Mesendoderm (in vitro differentiated cells): ENCODE data around the gene SMAD9.

ENCODE experiments used
- DNase-seq: peaks from one replicate; pipeline ENCODE4 v3.0.0; 2013
- H2AK5ac ChIP-seq: 2 replicates; pipeline ENCODE4 v1.6.1; 2013; ENCODE audit warnings: low read length, inconsistent platforms
- H2BK120ac ChIP-seq: 2 replicates; pipeline ENCODE4 v1.6.1; 2013; ENCODE audit warnings: low read depth, mild to moderate bottlenecking, low read length, moderate library complexity, mixed read lengths
- H2BK15ac ChIP-seq: replicated peaks from 2 replicates; pipeline ENCODE4 v1.6.1; 2013; ENCODE audit warnings: low read depth, mild to moderate bottlenecking, moderate library complexity
- H2BK5ac ChIP-seq: 2 replicates; pipeline ENCODE4 v1.6.1; 2013; ENCODE audit warnings: low read length, inconsistent platforms
- H3K18ac ChIP-seq: 2 replicates; pipeline ENCODE4 v1.6.1; 2013; ENCODE audit warnings: mild to moderate bottlenecking, low read length, mixed read lengths
- H3K23ac ChIP-seq: one replicate; pipeline ENCODE4 v1.6.1; 2013; ENCODE audit warnings: low read length
- H3K27ac ChIP-seq: 2 replicates; pipeline ENCODE4 v1.5.1; 2013; ENCODE audit warnings: low read depth, mild to moderate bottlenecking, inconsistent platforms, low read length, moderate library complexity
- H3K27me3 ChIP-seq: 2 replicates; pipeline ENCODE4 v1.6.1; 2013; ENCODE audit warnings: low read length, control low read depth, mild to moderate bottlenecking, inconsistent platforms; ENCODE audit not compliant: insufficient read depth, poor library complexity
- H3K36me3 ChIP-seq: 2 replicates; pipeline ENCODE4 v1.6.1; 2013; ENCODE audit warnings: low read length, inconsistent platforms; ENCODE audit not compliant: control insufficient read depth, insufficient read depth
- H3K4ac ChIP-seq: one replicate; pipeline ENCODE4 v1.6.1; 2013; ENCODE audit warnings: low read depth, mild to moderate bottlenecking, low read length, moderate library complexity
- H3K4me1 ChIP-seq: 2 replicates; pipeline ENCODE4 v1.6.1; 2013; ENCODE audit warnings: low read depth, low read length, inconsistent platforms; ENCODE audit not compliant: control insufficient read depth
- H3K4me2 ChIP-seq: 2 replicates; pipeline ENCODE4 v1.6.1; 2013; ENCODE audit warnings: low read length
- H3K4me3 ChIP-seq: 2 replicates; pipeline ENCODE4 v1.5.1; 2013; ENCODE audit warnings: mild to moderate bottlenecking, low read length
- H3K56ac ChIP-seq: one replicate; pipeline ENCODE4 v1.6.1; 2013; ENCODE audit warnings: low read length
- H3K79me1 ChIP-seq: 2 replicates; pipeline ENCODE4 v1.6.1; 2013; ENCODE audit warnings: low read length, inconsistent platforms
- H3K79me2 ChIP-seq: 2 replicates; pipeline ENCODE4 v1.6.1; 2013; ENCODE audit warnings: mild to moderate bottlenecking, low read length; ENCODE audit not compliant: control insufficient read depth, insufficient read depth
- H3K9ac ChIP-seq: 2 replicates; pipeline ENCODE4 v1.6.1; 2013; ENCODE audit warnings: low read length, inconsistent platforms
- H4K5ac ChIP-seq: one replicate; pipeline ENCODE4 v1.6.1; 2013; ENCODE audit warnings: low read length
- H4K8ac ChIP-seq: one replicate; pipeline ENCODE4 v1.6.1; 2013; ENCODE audit warnings: low read depth, mild to moderate bottlenecking, control low read depth, low read length, moderate library complexity
- WGBS: extraction: QIAGEN DNeasy Blood & Tissue Kit; methylation state at CpG from one replicate; pipeline ENCODE4 v1.1.7; 2013; ENCODE audit warnings: low lambda C conversion rate, missing lambda C conversion rate; ENCODE audit not compliant: insufficient coverage; ENCODE audit errors: extremely low coverage; 5-methylcytosine and 5-hydroxymethylcytosine counted together

SMAD9 gene

DNA sequence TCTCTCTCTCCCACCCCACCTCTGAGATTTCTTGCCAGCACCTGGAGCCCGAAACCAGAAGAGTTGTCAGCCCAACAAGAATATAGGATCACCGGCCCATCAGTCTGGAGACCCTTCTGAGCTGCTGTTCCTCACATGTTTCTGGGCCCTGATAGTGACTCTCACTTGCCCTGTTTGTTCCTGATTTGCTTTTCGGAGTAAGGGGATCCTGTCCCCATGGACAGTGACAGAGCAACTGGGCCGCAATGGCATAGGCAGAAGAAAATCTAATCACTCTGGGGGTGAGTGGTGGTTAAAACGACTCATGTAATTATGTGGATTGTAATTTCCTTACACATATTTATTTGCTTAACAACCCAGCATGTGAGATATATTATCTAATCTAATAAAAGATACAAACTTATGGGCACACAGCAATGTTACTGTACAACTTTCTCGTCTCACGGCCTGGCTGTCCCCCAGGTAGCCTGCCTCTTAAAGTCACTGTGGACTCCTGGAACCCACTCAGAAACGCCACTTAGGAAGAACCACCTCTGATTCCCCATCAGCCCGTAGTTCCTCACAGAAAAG lies 663 bp upstream of the SMAD9 start:
- no peak overlapping the region for H2BK120ac ChIP-seq
- no peak overlapping the region for H2AK5ac ChIP-seq
- H3K27ac ChIP-seq, result no peak overlapping the region
- peak overlapping the region; percentile 79 for H3K56ac ChIP-seq
- H3K4ac ChIP-seq, result peak overlapping the region; percentile 93
- H3K23ac ChIP-seq, result no peak overlapping the region
- WGBS, result no CpG with 5 or more reads among the region's 9 CpGs
- H3K27me3 ChIP-seq, result no peaks in the 10 kb centered on the region
- no peaks in the 10 kb centered on the region for H3K36me3 ChIP-seq
- H3K79me1 ChIP-seq, result peaks cover 2% of the 10 kb centered on the region
- H2BK5ac ChIP-seq, result no peak overlapping the region
- H2BK15ac ChIP-seq, result no peak overlapping the region
- H4K5ac ChIP-seq, result no peak overlapping the region
- H3K9ac ChIP-seq, result peak overlapping the region; percentile 57
- H3K79me2 ChIP-seq, result no peaks in the 10 kb centered on the region
- peaks cover 2% of the 10 kb centered on the region for H3K4me1 ChIP-seq
- H3K18ac ChIP-seq, result peak overlapping the region; percentile 99
- H4K8ac ChIP-seq, result no peak overlapping the region
- H3K4me3 ChIP-seq, result no peak overlapping the region
- peak overlapping the region; percentile 1 for H3K4me2 ChIP-seq
- DNase-seq, result peak; percentile 47

DNA sequence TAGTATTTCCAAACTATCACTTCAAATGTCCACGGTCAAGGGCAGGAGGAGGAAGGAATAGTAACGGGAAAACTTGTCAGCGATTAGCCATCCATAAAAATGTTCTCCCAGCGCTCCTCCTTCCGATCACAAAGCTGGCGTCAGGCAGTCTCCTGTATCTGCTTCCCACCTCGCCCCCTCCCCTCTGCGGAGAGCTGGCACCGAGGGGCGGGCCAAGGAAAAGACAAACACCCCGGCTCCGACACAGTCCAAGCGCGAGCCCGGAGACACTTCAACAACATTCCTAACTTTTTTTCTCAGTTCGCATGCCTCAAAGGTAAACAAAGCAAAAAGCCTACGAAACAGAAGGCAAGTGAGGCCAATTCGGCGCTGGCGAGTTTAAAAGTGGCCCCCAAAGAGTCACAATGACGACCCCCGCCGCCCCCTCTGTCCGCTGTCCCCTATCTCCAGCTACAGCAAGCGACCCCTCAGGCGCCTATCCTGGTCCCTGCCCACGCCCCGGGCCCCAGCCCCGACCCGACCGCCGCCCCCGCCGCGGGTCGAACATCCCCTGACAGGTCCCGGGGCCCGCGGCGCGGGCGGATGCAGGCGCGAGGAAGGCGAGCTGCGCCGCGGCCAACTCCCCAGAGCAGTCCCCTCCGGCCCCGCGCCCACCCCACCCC lies 736 bp downstream of the SMAD9 start:
- H3K27me3 ChIP-seq, result no peaks in the 10 kb centered on the region
- peak overlapping the region; percentile 86 for H3K56ac ChIP-seq
- H4K8ac ChIP-seq, result no peak overlapping the region
- H3K27ac ChIP-seq, result no peak overlapping the region
- H3K4ac ChIP-seq, result peak overlapping the region; percentile 93
- no peaks in the 10 kb centered on the region for H3K79me2 ChIP-seq
- peak overlapping the region; percentile 99 for H3K18ac ChIP-seq
- no peak overlapping the region for H2BK15ac ChIP-seq
- H3K4me3 ChIP-seq, result peak overlapping the region; percentile 59
- no peak overlapping the region for H2AK5ac ChIP-seq
- no CpG with 5 or more reads among the region's 51 CpGs for WGBS
- no peak overlapping the region for H3K23ac ChIP-seq
- H3K9ac ChIP-seq, result peak overlapping the region; percentile 60
- DNase-seq, result peak; percentile 75
- H3K36me3 ChIP-seq, result no peaks in the 10 kb centered on the region
- H3K4me1 ChIP-seq, result peaks cover 2% of the 10 kb centered on the region
- H3K4me2 ChIP-seq, result peak overlapping the region; percentile 88
- no peak overlapping the region for H4K5ac ChIP-seq
- no peak overlapping the region for H2BK5ac ChIP-seq
- peak overlapping the region; percentile 88 for H2BK120ac ChIP-seq
- peaks cover 2% of the 10 kb centered on the region for H3K79me1 ChIP-seq

- Histone ChIP-seq H2BK15ac (no peak overlapping the region), H3K56ac (peak overlapping the region; percentile 86), H3K79me1 (peaks cover 2% of the 10 kb centered on the region), H4K8ac (no peak overlapping the region), H3K36me3 (no peaks in the 10 kb centered on the region), H3K18ac (no peak overlapping the region), H3K4me3 (peak overlapping the region; percentile 59), H3K27ac (no peak overlapping the region), H2BK5ac (no peak overlapping the region), H3K23ac (no peak overlapping the region), H4K5ac (no peak overlapping the region), H3K4ac (no peak overlapping the region), H3K4me1 (peaks cover 2% of the 10 kb centered on the region), H3K4me2 (peak overlapping the region; percentile 88), H3K79me2 (no peaks in the 10 kb centered on the region), H3K27me3 (no peaks in the 10 kb centered on the region), H3K9ac (peak overlapping the region; percentile 60), H2AK5ac (no peak overlapping the region), H2BK120ac (no peak overlapping the region)
- peak; percentile 30 for DNase-seq
- WGBS, result no CpG with 5 or more reads among the region's 12 CpGs
Observed at GRCh38 chr13:36918246-36919131, 1.5 kb downstream of the SMAD9 start.

DNA sequence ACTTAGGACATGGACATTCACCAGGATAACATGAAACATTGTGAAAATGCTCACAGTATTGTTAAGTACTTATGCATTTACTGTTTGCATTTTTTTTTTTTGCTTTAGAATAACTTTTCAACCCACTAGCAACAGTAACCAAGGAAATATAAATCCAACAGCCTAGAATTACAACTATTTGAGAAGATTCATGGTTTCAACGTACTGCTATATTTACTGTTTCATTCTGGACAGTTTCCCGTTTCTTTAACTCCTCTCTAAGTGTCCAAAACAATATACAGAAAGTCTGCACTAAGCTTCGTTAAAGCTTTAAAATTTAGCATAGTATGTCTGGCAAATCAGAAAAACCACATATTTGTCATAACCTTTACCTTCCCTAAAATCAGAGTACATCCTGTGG lies 2.7 kb downstream of the SMAD9 start:
- peaks cover 2% of the 10 kb centered on the region for H3K79me1 ChIP-seq
- H3K56ac ChIP-seq, result no peak overlapping the region
- no peak overlapping the region for H4K5ac ChIP-seq
- H2BK5ac ChIP-seq, result no peak overlapping the region
- no peak overlapping the region for H4K8ac ChIP-seq
- H2BK120ac ChIP-seq, result no peak overlapping the region
- H3K18ac ChIP-seq, result no peak overlapping the region
- no peak overlapping the region for H3K4me3 ChIP-seq
- H3K4me1 ChIP-seq, result peaks cover 2% of the 10 kb centered on the region
- no peak overlapping the region for H2AK5ac ChIP-seq
- H3K23ac ChIP-seq, result no peak overlapping the region
- DNase-seq, result no peak
- H2BK15ac ChIP-seq, result no peak overlapping the region
- no peak overlapping the region for H3K4me2 ChIP-seq
- H3K4ac ChIP-seq, result no peak overlapping the region
- H3K9ac ChIP-seq, result no peak overlapping the region
- no peaks in the 10 kb centered on the region for H3K79me2 ChIP-seq
- WGBS, result no CpG with 5 or more reads among the region's 3 CpGs
- no peaks in the 10 kb centered on the region for H3K36me3 ChIP-seq
- no peak overlapping the region for H3K27ac ChIP-seq
- no peaks in the 10 kb centered on the region for H3K27me3 ChIP-seq

DNA sequence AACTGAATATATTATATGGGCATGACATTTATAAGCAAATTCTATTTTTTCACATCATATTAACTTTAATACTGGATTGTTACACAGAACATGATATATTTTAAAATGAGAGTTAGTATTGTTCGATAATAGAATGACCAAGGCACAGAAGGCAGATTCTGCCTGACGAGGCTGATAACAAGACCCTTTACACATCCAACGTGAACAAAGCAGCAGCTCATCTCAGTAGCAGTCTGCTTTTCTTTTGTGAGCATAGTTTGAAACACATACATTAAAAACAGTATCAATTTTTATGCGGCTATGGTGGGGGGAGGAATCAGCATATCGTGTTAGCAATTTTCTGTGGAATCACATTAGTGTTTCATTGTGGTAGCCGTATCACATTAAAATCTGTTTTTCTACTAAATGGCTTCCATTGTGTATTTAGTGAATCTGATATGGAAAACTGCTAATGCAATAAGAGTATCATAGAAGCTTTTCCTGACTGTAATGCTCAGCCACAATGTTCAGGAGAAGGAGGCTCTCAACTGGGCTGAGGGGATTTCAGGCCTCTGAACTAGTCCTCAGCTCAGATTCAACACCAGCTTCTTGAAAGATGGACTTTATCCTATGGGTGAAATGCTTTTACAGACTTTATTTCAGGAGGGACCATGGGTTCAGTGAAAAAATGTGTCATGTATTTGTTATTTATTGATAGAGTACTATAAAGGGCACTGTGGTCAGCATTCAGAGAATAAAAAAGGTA lies 4.0 kb downstream of the SMAD9 start:
- Histone ChIP-seq H3K4ac (no peak overlapping the region), H4K8ac (no peak overlapping the region), H3K27me3 (no peaks in the 10 kb centered on the region), H3K4me2 (no peak overlapping the region), H3K27ac (no peak overlapping the region), H2BK120ac (no peak overlapping the region), H2BK15ac (no peak overlapping the region), H3K56ac (no peak overlapping the region), H3K4me3 (no peak overlapping the region), H3K36me3 (no peaks in the 10 kb centered on the region), H3K9ac (no peak overlapping the region), H3K18ac (no peak overlapping the region), H3K23ac (no peak overlapping the region), H2AK5ac (no peak overlapping the region), H3K79me2 (no peaks in the 10 kb centered on the region), H3K4me1 (peaks cover 2% of the 10 kb centered on the region), H3K79me1 (peaks cover 2% of the 10 kb centered on the region), H4K5ac (no peak overlapping the region), H2BK5ac (no peak overlapping the region)
- WGBS, result no CpG with 5 or more reads among the region's 6 CpGs
- no peak for DNase-seq
